Heart right ventricle (tissue), 16 donors: ENCODE data around the gene ITM2C. TPM values are rescaled to one million over a fixed set of nuclear protein-coding genes. Genes with fewer than 3 reads are reported as not detected.

Experiments used
- ATAC-seq, 8 donors: fragments of 200-7000 bp; cut with Tn5 transposase; one replicate each; pipeline ENCODE4 v1.9.1; 2020; ENCODE audit warnings: mild to moderate bottlenecking in 8 of 8, moderate library complexity in 8 of 8, moderate number of reproducible peaks in 1 of 8
- DNase-seq, 2 donors: peaks; one replicate each; pipeline ENCODE4 v3.0.0-alpha.2; 2020
- H3K27ac ChIP-seq, 10 donors: fragments of 200-600 bp; sonication (generic) in 2 of 10; one replicate each; pipeline versions ENCODE4 v1.5.0 to v1.8.0; 2020 to 2022; ENCODE audit warnings: mild to moderate bottlenecking in 3 of 10
- H3K27me3 ChIP-seq, 7 donors: fragments of 200-600 bp; one replicate each; pipeline ENCODE4 v1.8.0; 2021 to 2022; ENCODE audit warnings: mild to moderate bottlenecking in 2 of 7
- H3K36me3 ChIP-seq, 9 donors: fragments of 200-600 bp; sonication (generic) in 1 of 9; one replicate each; pipeline versions ENCODE4 v1.5.0 to v1.8.0; 2020 to 2022; ENCODE audit warnings: mild to moderate bottlenecking in 2 of 9
- H3K4me1 ChIP-seq, 9 donors: fragments of 200-600 bp; sonication (generic) in 1 of 9; one replicate each; pipeline versions ENCODE4 v1.5.0 to v1.8.0; 2020 to 2022; ENCODE audit warnings: mild to moderate bottlenecking in 4 of 9
- H3K4me3 ChIP-seq, 10 donors: fragments of 200-600 bp; sonication (generic) in 2 of 10; one replicate each; pipeline versions ENCODE4 v1.5.0 to v1.8.0; 2020 to 2022; ENCODE audit warnings: mild to moderate bottlenecking in 7 of 10, moderate library complexity in 2 of 10
- H3K9me3 ChIP-seq, 11 donors: fragments of 200-600 bp in 10 of 11; sonication (generic) in 2 of 11; one replicate each; pipeline versions ENCODE4 v1.5.0 to v1.8.0; 2013 to 2022; ENCODE audit warnings: mild to moderate bottlenecking in 2 of 11, control low read depth in 1 of 11, moderate library complexity in 1 of 11
- CTCF ChIP-seq, 9 donors: fragments of 200-600 bp; sonication (generic) in 2 of 9; IDR thresholded peaks; one replicate each; pipeline versions ENCODE4 v1.5.0 to v1.8.0; 2021 to 2022; ENCODE audit warnings: antibody characterized with exemption in 9 of 9, mild to moderate bottlenecking in 5 of 9, moderate library complexity in 1 of 9
- WGBS, 2 donors: extraction: QIAGEN DNeasy Blood & Tissue Kit; methylation state at CpG; one replicate each; pipeline ENCODE4 v1.1.7; 2013; ENCODE audit warnings: inconsistent platforms in 1 of 2; 5-methylcytosine and 5-hydroxymethylcytosine counted together
- intact Hi-C, 10 donors: fragments of 100-400 bp; cut with DNase I; formaldehyde crosslinking; loops; one replicate each; pipeline versions ENCODE4 v1.11.1 to v1.14.2; 2022
- polyA plus RNA-seq, 2 donors: library from polyadenylated mRNA; stranded (reverse); fragments of 200-250 nt; gene quantifications; one replicate each; pipeline ENCODE4 v1.2.3, GENCODE V29; 2013
- total RNA-seq, 10 donors: library from RNA; stranded (reverse); fragmentation: NEBNext Ultra II Directional in 3 of 10; extraction: Animal tissue kit (Norgen Biotek cat#: 25700) in 3 of 10; gene quantifications; one replicate each; pipeline versions ENCODE4 v1.2.1 to v1.2.4, GENCODE V29; 2021 to 2023
- donor health status: Arrhythmogenic right ventricular cardiomyopathy.
- donor health status: ischemic (EF 13 %, LVEDD 7.1; RV severe dilation, severe dysfunction).
- donor health status: healthy with polysubstance abuse.
- donor health status: DM: no; HTN: yes; CAD: no.
- donor health status: DM: no; HTN: no; CAD: no.
- donor health status: ischemic (EF 25% LVEDD 6.9; RV normal size, moderate dysfunction).
- donor health status: ischemic (EF 25% LVEDD 5.7; RV mildly dilated, moderate dysfunction).
- donor health status: healthy.
- donor health status: DM: yes; HTN: yes; CAD: no.
- donor health status: Ischemic cardiomyopathy.
- donor health status: ischemic (EF 35%, LVEDD 5.7; RV mildly dilated, moderate dysfunction).
- donor health status: nonischemic (EF 11% LVEDD 7.7; RV severe dilation, severe dysfunction).
- donor health status: DM: yes; HTN: yes; CAD: no.
- donor health status: PGD.
- donor health status: ischemic (EF 29% LVEDD 5.4; RV normal size, mild dysfunction).
- donor health status: nonischemic (EF 23%, LVEDD 6.1; RV moderate dilation, normal function).

Gene ITM2C
- total and polyA plus RNA-seq, 12 donors = 12.1 to 32.7 (median 22.2) TPM

GRCh38 chr2:230870544-230871360 lies 6.0 kb downstream of the ITM2C start:
- Histone ChIP-seq H3K4me1 (peaks cover 0 to 71% (median 39%) of the 10 kb centered on the region in 9 donors), H3K9me3 (no peaks in the 10 kb centered on the region), H3K27ac (peak overlapping the region in 4 of 10 donors; percentile 4 to 50 (median 26)), H3K27me3 (peaks cover 0 to 10% (median 0%) of the 10 kb centered on the region in 7 donors), H3K4me3 (no peak overlapping the region), H3K36me3 (peaks cover 0 to 4% (median 0%) of the 10 kb centered on the region in 9 donors)
- intact Hi-C loops = no loop called here
- ATAC-seq = peak in 1 of 8 donors; percentile 35
- 60 to 61% methylated on average over 18 of the region's 18 CpGs for WGBS, 2 donors
- no peak for DNase-seq
- no peak for TF ChIP-seq CTCF (IDR thresholded peaks at IDR 0.05)

GRCh38 chr2:230871361-230872150 lies 6.8 kb downstream of the ITM2C start:
- DNase-seq (no peak), ATAC-seq (peak in 1 of 8 donors; percentile 32)
- H3K4me1 ChIP-seq = peaks cover 0 to 63% (median 32%) of the 10 kb centered on the region in 9 donors

GRCh38 chr2:230872151-230872967 lies 7.6 kb downstream of the ITM2C start:
- Histone ChIP-seq H3K27ac (no peak overlapping the region), H3K9me3 (no peaks in the 10 kb centered on the region), H3K4me1 (peaks cover 0 to 55% (median 24%) of the 10 kb centered on the region in 9 donors), H3K36me3 (peaks cover 0 to 20% (median 0%) of the 10 kb centered on the region in 9 donors), H3K4me3 (no peak overlapping the region), H3K27me3 (no peaks in the 10 kb centered on the region)
- ATAC-seq = no peak
- WGBS, 2 donors = 74 to 81% methylated on average over 14 of the region's 14 CpGs
- intact Hi-C loops = no loop called here
- no peak for TF ChIP-seq CTCF (IDR thresholded peaks at IDR 0.05)
- DNase-seq = no peak

More at GRCh38 chr2:230871361-230872150, 6.8 kb downstream of the ITM2C start:
- 80 to 86% methylated on average over 17 of the region's 17 CpGs for WGBS, 2 donors
- Histone ChIP-seq H3K4me3 (no peak overlapping the region), H3K27me3 (peaks cover 0 to 2% (median 0%) of the 10 kb centered on the region in 7 donors), H3K36me3 (peaks cover 0 to 12% (median 0%) of the 10 kb centered on the region in 9 donors), H3K27ac (peak overlapping the region in 2 of 10 donors; percentile 41 to 50), H3K9me3 (no peaks in the 10 kb centered on the region)
- intact Hi-C loops = no loop called here
- no peak for TF ChIP-seq CTCF (IDR thresholded peaks at IDR 0.05)
